ENCODE results near the gene MRPL53.

MRPL53 gene

GRCh38 chr2:74501335-74502071 lies 29.0 kb upstream of the MRPL53 start:
- peaks cover 37% of the 10 kb centered on the region for H3K4me1 ChIP-seq (ENCODE audit: control insufficient read depth, insufficient read depth, low read length)
- peaks cover 5% of the 10 kb centered on the region for H3K36me3 ChIP-seq (ENCODE audit: control insufficient read depth, insufficient read depth, low read length)
- peaks cover 96% of the 10 kb centered on the region for H3K27me3 ChIP-seq (ENCODE audit: control insufficient read depth, insufficient read depth, low read length, poor library complexity, severe bottlenecking)
- WGBS, 2 experiments, result 37 to 43% methylated on average over 18 of the region's 18 CpGs
- no peak overlapping the region for H3K27ac ChIP-seq (ENCODE audit: insufficient read depth, low read depth, low read length, poor library complexity, severe bottlenecking)
- no peak overlapping the region for H3K4me3 ChIP-seq (ENCODE audit: insufficient read depth, low read depth, low read length)
- H3K9me3 ChIP-seq (ENCODE audit: control insufficient read depth, low read length), result no peaks in the 10 kb centered on the region

GRCh38 chr2:74500578-74500946 lies 28.1 kb upstream of the MRPL53 start:
- Histone ChIP-seq H3K27ac (ENCODE audit: insufficient read depth, low read depth, low read length, poor library complexity, severe bottlenecking) (no peak overlapping the region), H3K9me3 (ENCODE audit: control insufficient read depth, low read length) (no peaks in the 10 kb centered on the region), H3K4me1 (ENCODE audit: control insufficient read depth, insufficient read depth, low read length) (peaks cover 36% of the 10 kb centered on the region), H3K36me3 (ENCODE audit: control insufficient read depth, insufficient read depth, low read length) (peaks cover under 1% of the 10 kb centered on the region), H3K4me3 (ENCODE audit: insufficient read depth, low read depth, low read length) (no peak overlapping the region), H3K27me3 (ENCODE audit: control insufficient read depth, insufficient read depth, low read length, poor library complexity, severe bottlenecking) (peaks cover 100% of the 10 kb centered on the region)

- 22 to 24% methylated on average over 15 of the region's 15 CpGs for WGBS, 2 experiments
- Histone ChIP-seq H3K4me1 (ENCODE audit: control insufficient read depth, insufficient read depth, low read length) (peaks cover 36% of the 10 kb centered on the region), H3K4me3 (ENCODE audit: insufficient read depth, low read depth, low read length) (no peak overlapping the region), H3K9me3 (ENCODE audit: control insufficient read depth, low read length) (no peaks in the 10 kb centered on the region), H3K36me3 (ENCODE audit: control insufficient read depth, insufficient read depth, low read length) (no peaks in the 10 kb centered on the region), H3K27ac (ENCODE audit: insufficient read depth, low read depth, low read length, poor library complexity, severe bottlenecking) (no peak overlapping the region), H3K27me3 (ENCODE audit: control insufficient read depth, insufficient read depth, low read length, poor library complexity, severe bottlenecking) (peaks cover 100% of the 10 kb centered on the region)
These were observed 27.6 kb upstream of the MRPL53 start for GRCh38 chr2:74499940-74500577.

GRCh38 chr2:74499267-74499939 lies 26.9 kb upstream of the MRPL53 start, which contains the start of gene LBX2:
Gene LBX2, minus strand, starts transcription at chr2:74499603. Its CDS starts 66 bp downstream, at chr2:74499537.
- Histone ChIP-seq H3K27ac (ENCODE audit: insufficient read depth, low read depth, low read length, poor library complexity, severe bottlenecking) (no peak within 1 kb of the TSS), H3K36me3 (ENCODE audit: control insufficient read depth, insufficient read depth, low read length) (no peaks in the 10 kb centered on the region), H3K9me3 (ENCODE audit: control insufficient read depth, low read length) (no peaks in the 10 kb centered on the region), H3K4me3 (ENCODE audit: insufficient read depth, low read depth, low read length) (peak within 1 kb of the TSS; percentile 29), H3K4me1 (ENCODE audit: control insufficient read depth, insufficient read depth, low read length) (peaks cover 36% of the 10 kb centered on the region), H3K27me3 (ENCODE audit: control insufficient read depth, insufficient read depth, low read length, poor library complexity, severe bottlenecking) (peaks cover 95% of the 10 kb centered on the region)
- 2% methylated on average over 65 of the region's 65 CpGs for WGBS, 2 experiments

- Histone ChIP-seq H3K36me3 (ENCODE audit: control insufficient read depth, insufficient read depth, low read length) (no peaks in the 10 kb centered on the region), H3K27ac (ENCODE audit: insufficient read depth, low read depth, low read length, poor library complexity, severe bottlenecking) (no peak overlapping the region), H3K4me3 (ENCODE audit: insufficient read depth, low read depth, low read length) (peak overlapping the region; percentile 29), H3K9me3 (ENCODE audit: control insufficient read depth, low read length) (no peaks in the 10 kb centered on the region), H3K4me1 (ENCODE audit: control insufficient read depth, insufficient read depth, low read length) (peaks cover 36% of the 10 kb centered on the region), H3K27me3 (ENCODE audit: control insufficient read depth, insufficient read depth, low read length, poor library complexity, severe bottlenecking) (peaks cover 88% of the 10 kb centered on the region)
- WGBS, 2 experiments, result 1% methylated on average over 41 of the region's 41 CpGs
These were observed 26.2 kb upstream of the MRPL53 start for GRCh38 chr2:74498500-74499266.

GRCh38 chr2:74497777-74498499 lies 25.5 kb upstream of the MRPL53 start:
- H3K4me3 ChIP-seq (ENCODE audit: insufficient read depth, low read depth, low read length), result peak overlapping the region; percentile 29
- peaks cover 36% of the 10 kb centered on the region for H3K4me1 ChIP-seq (ENCODE audit: control insufficient read depth, insufficient read depth, low read length)
- no peak overlapping the region for H3K27ac ChIP-seq (ENCODE audit: insufficient read depth, low read depth, low read length, poor library complexity, severe bottlenecking)
- H3K9me3 ChIP-seq (ENCODE audit: control insufficient read depth, low read length), result no peaks in the 10 kb centered on the region
- no peaks in the 10 kb centered on the region for H3K36me3 ChIP-seq (ENCODE audit: control insufficient read depth, insufficient read depth, low read length)
- WGBS, 2 experiments, result 4% methylated on average over 61 of the region's 61 CpGs
- H3K27me3 ChIP-seq (ENCODE audit: control insufficient read depth, insufficient read depth, low read length, poor library complexity, severe bottlenecking), result peaks cover 80% of the 10 kb centered on the region

GRCh38 chr2:74496997-74497776 lies 24.7 kb upstream of the MRPL53 start:
- WGBS, 2 experiments, result 66 to 70% methylated on average over 19 of the region's 19 CpGs
- Histone ChIP-seq H3K36me3 (ENCODE audit: control insufficient read depth, insufficient read depth, low read length) (no peaks in the 10 kb centered on the region), H3K4me1 (ENCODE audit: control insufficient read depth, insufficient read depth, low read length) (peaks cover 28% of the 10 kb centered on the region), H3K9me3 (ENCODE audit: control insufficient read depth, low read length) (no peaks in the 10 kb centered on the region), H3K27me3 (ENCODE audit: control insufficient read depth, insufficient read depth, low read length, poor library complexity, severe bottlenecking) (peaks cover 73% of the 10 kb centered on the region), H3K4me3 (ENCODE audit: insufficient read depth, low read depth, low read length) (no peak overlapping the region), H3K27ac (ENCODE audit: insufficient read depth, low read depth, low read length, poor library complexity, severe bottlenecking) (no peak overlapping the region)

- Histone ChIP-seq H3K36me3 (ENCODE audit: control insufficient read depth, insufficient read depth, low read length) (peaks cover 14% of the 10 kb centered on the region), H3K4me3 (ENCODE audit: insufficient read depth, low read depth, low read length) (no peak overlapping the region), H3K9me3 (ENCODE audit: control insufficient read depth, low read length) (no peaks in the 10 kb centered on the region), H3K27ac (ENCODE audit: insufficient read depth, low read depth, low read length, poor library complexity, severe bottlenecking) (no peak overlapping the region), H3K4me1 (ENCODE audit: control insufficient read depth, insufficient read depth, low read length) (peaks cover 20% of the 10 kb centered on the region), H3K27me3 (ENCODE audit: control insufficient read depth, insufficient read depth, low read length, poor library complexity, severe bottlenecking) (peaks cover 55% of the 10 kb centered on the region)
- 86 to 100% methylated on average over 1 of the region's 1 CpG for WGBS, 2 experiments
These were observed 23.0 kb upstream of the MRPL53 start for GRCh38 chr2:74495440-74495839.

GRCh38 chr2:74493546-74493945 lies 21.1 kb upstream of the MRPL53 start:
- H3K27ac ChIP-seq (ENCODE audit: insufficient read depth, low read depth, low read length, poor library complexity, severe bottlenecking), result no peak overlapping the region
- H3K4me3 ChIP-seq (ENCODE audit: insufficient read depth, low read depth, low read length), result no peak overlapping the region
- no peaks in the 10 kb centered on the region for H3K9me3 ChIP-seq (ENCODE audit: control insufficient read depth, low read length)
- 93 to 94% methylated on average over 3 of the region's 3 CpGs for WGBS, 2 experiments
- peaks cover 36% of the 10 kb centered on the region for H3K27me3 ChIP-seq (ENCODE audit: control insufficient read depth, insufficient read depth, low read length, poor library complexity, severe bottlenecking)
- H3K4me1 ChIP-seq (ENCODE audit: control insufficient read depth, insufficient read depth, low read length), result peaks cover 4% of the 10 kb centered on the region
- peaks cover 21% of the 10 kb centered on the region for H3K36me3 ChIP-seq (ENCODE audit: control insufficient read depth, insufficient read depth, low read length)

Data from ectodermal cell (in vitro differentiated cells).